Measurements from ENCODE around the gene RNF207. TPM values are rescaled to one million over a fixed set of nuclear protein-coding genes. Genes with fewer than 3 reads are reported as not detected.

Gene RNF207
- total and polyA plus RNA-seq, 2 donors (not counting 3 experiments of a cell fraction or from before 2014, with no cell fraction given) = 3.2 to 8.2 TPM

- no TSS peak for BruUV-seq (replicated peaks)
- Histone ChIP-seq H3K4me3 (replicated peaks in 1 of 3; ENCODE audit: insufficient read depth in 1 of 3, low read depth in 1 of 3, low read length in 3 of 3) (no peak overlapping the region), H3K36me3 (ENCODE audit: control insufficient read depth in 2 of 2, extremely low read depth in 1 of 2, insufficient read depth in 2 of 2, low read length in 2 of 2) (no peaks in the 10 kb centered on the region), H3K27me3 (ENCODE audit: control insufficient read depth in 2 of 2, insufficient read depth in 2 of 2, low read length in 2 of 2) (peaks cover 36 to 50% of the 10 kb centered on the region in 2 experiments), H3K9me3 (replicated peaks; ENCODE audit: control insufficient read depth, insufficient read depth, low read length) (no peaks in the 10 kb centered on the region), H3K4me2 (ENCODE audit: insufficient read depth, low read length) (no peak overlapping the region), H3K4me1 (ENCODE audit: control insufficient read depth, extremely low read depth, insufficient read depth, low read length) (peaks cover 5% of the 10 kb centered on the region), H3K27ac (ENCODE audit: insufficient read depth, low read depth, low read length) (no peak overlapping the region), H4K20me1 (replicated peaks; ENCODE audit: control insufficient read depth, extremely low read depth, insufficient read depth, low read length) (no peaks in the 10 kb centered on the region), H3K9ac (replicated peaks; ENCODE audit: extremely low read depth, insufficient read depth, low read length) (no peak overlapping the region), H3K79me2 (ENCODE audit: control insufficient read depth, insufficient read depth, low read length) (no peaks in the 10 kb centered on the region), H3K9me1 (replicated peaks; ENCODE audit: control insufficient read depth, extremely low read depth, insufficient read depth, low read length) (no peaks in the 10 kb centered on the region), H2AFZ (ENCODE audit: low read depth, low read length) (no peak overlapping the region)
- no peak for FAIRE-seq
- dilution Hi-C loops (cut with MboI; ENCODE audit: extremely low pct_ligation_motif_present, low sequenced_read_pairs) (no loop called here), intact Hi-C loops (cut with micrococcal nuclease) (loop anchor here (1.0 kb wide), 5 partner anchors 39 to 203 kb away; no protein-coding TSS in a partner anchor)
- no peak for DNase-seq (ENCODE audit: low read depth, low spot score)
- TF ChIP-seq GATA2 (IDR thresholded peaks at IDR 0.05; ENCODE audit: insufficient read depth, insufficient read length, low read depth, low read length) (no peak), MAX (IDR thresholded peaks at IDR 0.05; ENCODE audit: insufficient read depth, insufficient read length) (no peak), EZH2 (IDR thresholded peaks at IDR 0.05; ENCODE audit: borderline replicate concordance, low read depth, low read length, severe bottlenecking) (peak; percentile 17), JUN (IDR thresholded peaks at IDR 0.05; ENCODE audit: borderline replicate concordance, insufficient read depth, insufficient read length, low read depth) (no peak)
- ChIA-PET POLR2A (interaction anchor here (1.1 kb wide), 1 partner anchor 40 kb away, joined by 3 read pairs; no protein-coding TSS in a partner anchor), CTCF (interaction anchor here (0.6 to 7.8 kb wide), 51 partner anchors 9 to 268 kb away, joined by 3 to 208 read pairs (median 5); partner anchors contain the start of genes ACOT7, GPR153, ICMT and RNF207)
Observed at GRCh38 chr1:6244401-6245049, 38.6 kb downstream of the RNF207 start.

Measured in endothelial cell of umbilical vein (primary cell).